Measurements from ENCODE around the gene SMURF2.

SMURF2 gene

DNA sequence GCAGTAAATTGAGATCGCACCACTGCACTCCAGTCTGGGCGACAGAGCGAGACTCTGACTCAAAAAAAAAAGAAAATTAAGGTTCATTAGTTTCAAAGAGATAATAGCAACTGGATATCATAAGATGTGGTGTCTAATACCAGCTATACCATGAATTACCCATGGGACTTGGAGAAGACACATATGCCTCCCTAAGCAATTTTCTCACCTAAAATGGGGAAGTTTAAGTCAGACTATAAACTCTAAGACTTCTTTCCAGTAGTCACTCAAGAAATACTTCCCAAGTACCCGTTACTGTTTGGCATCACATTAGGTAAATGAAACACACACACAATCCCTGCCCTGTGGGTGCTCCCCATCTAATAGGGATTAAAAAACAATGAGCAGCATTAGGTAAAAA, 22.6 kb downstream of the SMURF2 start:
- Histone ChIP-seq H3K4me3 (replicated peaks; ENCODE audit: low read depth, low read length) (no peak overlapping the region), H3K36me3 (ENCODE audit: control insufficient read depth, insufficient read depth, low read length) (no peaks in the 10 kb centered on the region), H3K27me3 (replicated peaks; ENCODE audit: control insufficient read depth, insufficient read depth, low read length) (no peaks in the 10 kb centered on the region)
- no peak for DNase-seq (ENCODE audit: extremely low read depth, insufficient read length)
- TF ChIP-seq, protein P1, sequence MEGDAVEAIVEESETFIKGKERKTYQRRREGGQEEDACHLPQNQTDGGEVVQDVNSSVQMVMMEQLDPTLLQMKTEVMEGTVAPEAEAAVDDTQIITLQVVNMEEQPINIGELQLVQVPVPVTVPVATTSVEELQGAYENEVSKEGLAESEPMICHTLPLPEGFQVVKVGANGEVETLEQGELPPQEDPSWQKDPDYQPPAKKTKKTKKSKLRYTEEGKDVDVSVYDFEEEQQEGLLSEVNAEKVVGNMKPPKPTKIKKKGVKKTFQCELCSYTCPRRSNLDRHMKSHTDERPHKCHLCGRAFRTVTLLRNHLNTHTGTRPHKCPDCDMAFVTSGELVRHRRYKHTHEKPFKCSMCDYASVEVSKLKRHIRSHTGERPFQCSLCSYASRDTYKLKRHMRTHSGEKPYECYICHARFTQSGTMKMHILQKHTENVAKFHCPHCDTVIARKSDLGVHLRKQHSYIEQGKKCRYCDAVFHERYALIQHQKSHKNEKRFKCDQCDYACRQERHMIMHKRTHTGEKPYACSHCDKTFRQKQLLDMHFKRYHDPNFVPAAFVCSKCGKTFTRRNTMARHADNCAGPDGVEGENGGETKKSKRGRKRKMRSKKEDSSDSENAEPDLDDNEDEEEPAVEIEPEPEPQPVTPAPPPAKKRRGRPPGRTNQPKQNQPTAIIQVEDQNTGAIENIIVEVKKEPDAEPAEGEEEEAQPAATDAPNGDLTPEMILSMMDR (IDR thresholded peaks at IDR 0.05; ENCODE audit: insufficient read depth, low read length, poor library complexity, severe bottlenecking): no peak

DNA sequence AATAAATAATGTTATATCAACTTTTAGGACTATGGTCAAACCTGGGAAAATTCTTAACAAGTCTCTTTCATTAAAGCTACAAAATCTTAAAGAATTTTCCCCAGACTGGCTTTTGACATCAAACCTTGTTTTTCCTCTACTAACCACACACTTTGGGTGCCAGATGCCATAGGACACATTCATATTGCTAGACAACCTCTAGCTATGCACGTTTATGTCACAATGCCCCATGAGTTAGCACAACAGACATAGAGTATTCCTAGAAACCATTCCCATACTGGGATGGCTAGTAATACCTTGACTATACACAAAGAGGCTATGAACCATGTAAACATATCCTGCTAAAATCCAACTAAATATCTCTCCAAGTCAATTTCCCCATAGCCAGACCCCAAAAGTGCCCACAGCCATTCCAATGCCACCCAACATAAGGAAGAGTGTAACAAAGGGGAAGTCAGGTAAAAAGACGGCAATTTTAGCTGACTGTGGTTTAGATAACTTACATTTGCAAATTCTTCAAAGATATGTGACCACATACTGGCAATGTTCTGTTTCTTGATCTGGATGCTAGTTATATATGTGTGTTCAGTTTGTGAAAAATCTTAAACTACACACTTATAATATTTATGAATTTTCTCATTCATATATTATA, 23.4 kb downstream of the SMURF2 start:
- TF ChIP-seq, protein P1 (IDR thresholded peaks at IDR 0.05; ENCODE audit: insufficient read depth, low read length, poor library complexity, severe bottlenecking): no peak
- Histone ChIP-seq H3K4me3 (replicated peaks; ENCODE audit: low read depth, low read length) (no peak overlapping the region), H3K36me3 (ENCODE audit: control insufficient read depth, insufficient read depth, low read length) (no peaks in the 10 kb centered on the region), H3K27me3 (replicated peaks; ENCODE audit: control insufficient read depth, insufficient read depth, low read length) (no peaks in the 10 kb centered on the region)
- no peak for DNase-seq (ENCODE audit: extremely low read depth, insufficient read length)

DNA sequence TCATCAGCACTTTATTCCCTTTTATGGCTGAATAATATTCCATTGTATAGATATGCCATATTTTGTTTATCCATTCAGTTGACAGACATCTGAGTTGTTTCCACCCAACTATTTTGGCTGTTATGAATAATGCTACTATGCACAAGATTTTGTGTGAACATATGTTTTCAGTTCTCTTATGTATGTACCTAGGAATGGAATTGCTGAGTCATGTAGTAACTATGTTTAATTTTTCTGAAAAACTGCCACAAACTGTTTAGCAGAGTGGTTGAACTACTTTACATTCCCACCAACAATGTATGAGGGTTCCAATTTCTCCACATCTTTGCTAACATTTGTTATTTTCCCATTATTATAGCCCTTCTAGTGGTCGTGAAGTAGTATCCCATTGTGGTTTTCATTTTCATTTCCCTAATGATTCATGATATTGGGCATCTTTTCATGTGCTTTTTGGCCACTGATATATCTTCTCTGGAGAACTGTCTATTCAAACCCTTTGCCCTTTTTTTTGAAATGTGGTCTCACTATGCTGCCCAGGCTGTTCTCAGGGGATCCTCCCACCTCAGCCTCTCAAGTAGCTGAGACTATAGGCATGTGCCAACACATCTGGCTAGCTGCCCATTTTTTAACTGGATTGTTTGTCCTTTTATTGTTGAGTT, 26.3 kb downstream of the SMURF2 start:
- peak; percentile 44 for DNase-seq (ENCODE audit: extremely low read depth, insufficient read length)

DNA sequence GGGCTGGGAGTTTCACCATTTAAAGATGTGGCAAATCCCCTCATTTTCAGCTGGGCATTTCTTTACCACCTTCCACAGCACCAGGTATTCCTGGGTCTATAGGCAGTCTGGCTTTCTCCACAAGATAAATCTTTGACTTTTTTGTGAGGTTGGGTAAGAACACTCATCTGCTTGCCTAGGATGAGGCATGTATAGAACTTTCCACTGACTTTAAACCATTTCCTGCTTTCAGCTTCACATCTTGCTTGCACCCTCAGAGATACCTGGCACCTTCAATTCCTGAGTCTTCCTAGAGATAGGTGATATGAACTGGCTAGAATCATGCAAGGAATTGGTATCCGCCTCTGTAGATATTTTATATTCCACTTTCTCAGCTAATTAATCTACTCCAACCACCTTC, 27.9 kb downstream of the SMURF2 start:
- Histone ChIP-seq H3K4me3 (replicated peaks; ENCODE audit: low read depth, low read length) (no peak overlapping the region), H3K27me3 (replicated peaks; ENCODE audit: control insufficient read depth, insufficient read depth, low read length) (no peaks in the 10 kb centered on the region), H3K36me3 (ENCODE audit: control insufficient read depth, insufficient read depth, low read length) (no peaks in the 10 kb centered on the region)
- DNase-seq (ENCODE audit: extremely low read depth, insufficient read length): no peak
- TF ChIP-seq, protein P1 (IDR thresholded peaks at IDR 0.05; ENCODE audit: insufficient read depth, low read length, poor library complexity, severe bottlenecking): no peak

More for the DNA sequence above, 26.3 kb downstream of the SMURF2 start:
- no peaks in the 10 kb centered on the region for H3K36me3 ChIP-seq (ENCODE audit: control insufficient read depth, insufficient read depth, low read length)
- H3K4me3 ChIP-seq (replicated peaks; ENCODE audit: low read depth, low read length): no peak overlapping the region
- H3K27me3 ChIP-seq (replicated peaks; ENCODE audit: control insufficient read depth, insufficient read depth, low read length): no peaks in the 10 kb centered on the region
- TF ChIP-seq, protein P1 (IDR thresholded peaks at IDR 0.05; ENCODE audit: insufficient read depth, low read length, poor library complexity, severe bottlenecking): no peak

DNA sequence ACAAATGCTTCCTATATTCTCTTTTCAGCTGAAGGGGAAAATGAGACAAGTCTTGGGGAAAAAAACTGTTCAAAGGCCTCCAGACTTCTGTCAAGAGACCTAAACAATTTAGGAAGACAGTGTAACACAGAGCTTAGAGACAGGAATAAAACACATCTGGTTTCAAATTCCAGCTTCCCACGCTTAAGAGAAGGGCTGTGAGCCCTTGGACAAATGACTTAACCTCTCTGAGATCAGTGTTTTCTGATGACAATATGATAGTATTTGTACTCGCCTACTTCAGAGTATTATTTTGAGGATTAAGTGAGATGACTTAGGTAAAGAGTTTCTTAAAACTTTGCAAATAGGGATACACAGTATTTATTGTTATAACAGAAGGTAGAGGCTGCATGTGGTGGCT, 29.5 kb downstream of the SMURF2 start:
- H3K4me3 ChIP-seq (replicated peaks; ENCODE audit: low read depth, low read length): no peak overlapping the region
- no peak for DNase-seq (ENCODE audit: extremely low read depth, insufficient read length)
- H3K36me3 ChIP-seq (ENCODE audit: control insufficient read depth, insufficient read depth, low read length): no peaks in the 10 kb centered on the region
- no peaks in the 10 kb centered on the region for H3K27me3 ChIP-seq (replicated peaks; ENCODE audit: control insufficient read depth, insufficient read depth, low read length)
- TF ChIP-seq, protein P1 (IDR thresholded peaks at IDR 0.05; ENCODE audit: insufficient read depth, low read length, poor library complexity, severe bottlenecking): no peak
